PC-3 (cell line): ENCODE data around the gene FADS1.

Experiments
- EZH2 ChIP-seq: fragments of 300-600 bp; sonication (generic); IDR thresholded peaks from one replicate; pipeline ENCODE4 v1.6.1; 2017; ENCODE audit warnings: antibody characterized with exemption, mild to moderate bottlenecking, low read length; ENCODE audit not compliant: unreplicated experiment
- EZH2phosphoT487 ChIP-seq: fragments of 300-600 bp; sonication (generic); IDR thresholded peaks from 2 replicates; pipeline ENCODE4 v1.6.1; 2018; ENCODE audit warnings: mild to moderate bottlenecking, antibody characterized with exemption, low read length, borderline replicate concordance
- TF ChIP-seq, protein P1 (sequence below): fragments of 300-600 bp; sonication (generic); conservative IDR thresholded peaks from 2 replicates; pipeline ENCODE4 v1.5.1; 2017; ENCODE audit warnings: antibody characterized with exemption, low read depth, mild to moderate bottlenecking, low read length

DNA sequence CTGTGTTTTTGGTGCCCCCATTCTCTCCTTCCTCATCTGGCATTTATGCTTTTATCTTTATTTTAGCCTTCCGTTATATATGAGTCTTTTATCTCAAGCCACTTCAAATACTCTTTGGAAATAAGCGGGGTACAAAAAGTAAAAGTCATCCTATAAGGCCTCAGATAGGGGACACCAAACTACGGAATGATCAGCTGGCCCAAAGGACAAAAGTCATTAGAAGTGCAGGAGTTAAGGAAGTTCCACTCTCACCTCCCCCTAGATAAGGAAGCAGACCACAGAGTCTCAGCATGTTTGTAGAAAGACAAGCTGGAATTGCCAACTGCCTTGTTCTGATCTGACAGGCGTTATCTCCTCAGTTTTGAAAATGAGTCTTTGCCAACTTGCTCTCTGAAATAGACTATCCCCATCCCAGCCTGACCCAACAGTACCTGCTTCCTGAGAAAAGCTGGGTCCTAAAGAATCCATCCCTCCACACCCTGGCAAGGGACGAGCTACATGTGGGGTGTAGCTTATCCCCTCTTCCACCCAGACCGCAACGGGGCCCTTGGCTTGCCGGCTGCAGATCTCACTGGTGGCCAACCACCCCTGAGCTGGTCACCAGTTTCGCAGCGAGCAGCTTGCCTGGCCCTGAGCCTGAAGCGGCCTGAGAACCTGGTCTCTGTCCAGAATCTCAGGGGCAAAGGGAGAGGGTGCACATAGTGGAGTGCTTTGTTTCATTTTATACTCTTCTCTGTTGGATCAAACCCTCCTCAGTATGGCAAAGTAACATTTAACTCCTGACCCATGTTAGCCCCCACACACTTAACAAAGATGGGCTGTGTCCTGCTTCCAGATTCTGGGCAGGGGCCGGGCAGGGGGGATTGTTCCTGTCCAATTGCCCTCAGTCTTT is 25.1 kb upstream of the FADS1 start:
- TF ChIP-seq, protein P1, sequence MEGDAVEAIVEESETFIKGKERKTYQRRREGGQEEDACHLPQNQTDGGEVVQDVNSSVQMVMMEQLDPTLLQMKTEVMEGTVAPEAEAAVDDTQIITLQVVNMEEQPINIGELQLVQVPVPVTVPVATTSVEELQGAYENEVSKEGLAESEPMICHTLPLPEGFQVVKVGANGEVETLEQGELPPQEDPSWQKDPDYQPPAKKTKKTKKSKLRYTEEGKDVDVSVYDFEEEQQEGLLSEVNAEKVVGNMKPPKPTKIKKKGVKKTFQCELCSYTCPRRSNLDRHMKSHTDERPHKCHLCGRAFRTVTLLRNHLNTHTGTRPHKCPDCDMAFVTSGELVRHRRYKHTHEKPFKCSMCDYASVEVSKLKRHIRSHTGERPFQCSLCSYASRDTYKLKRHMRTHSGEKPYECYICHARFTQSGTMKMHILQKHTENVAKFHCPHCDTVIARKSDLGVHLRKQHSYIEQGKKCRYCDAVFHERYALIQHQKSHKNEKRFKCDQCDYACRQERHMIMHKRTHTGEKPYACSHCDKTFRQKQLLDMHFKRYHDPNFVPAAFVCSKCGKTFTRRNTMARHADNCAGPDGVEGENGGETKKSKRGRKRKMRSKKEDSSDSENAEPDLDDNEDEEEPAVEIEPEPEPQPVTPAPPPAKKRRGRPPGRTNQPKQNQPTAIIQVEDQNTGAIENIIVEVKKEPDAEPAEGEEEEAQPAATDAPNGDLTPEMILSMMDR, result no peak
- TF ChIP-seq EZH2phosphoT487 (no peak), EZH2 (no peak)
